Measurements from ENCODE around the gene TARS3.

- peak; percentile 79 to 96 (median 91) for TF ChIP-seq CTCF (IDR thresholded peaks at IDR 0.05)
- TF ChIP-seq POLR2A (IDR thresholded peaks at IDR 0.05) = no peak
Observed at GRCh38 chr15:101641129-101641764, 83.0 kb downstream of the TARS3 start.

Measured in vagina (tissue), 2 donors.